ENCODE results near the gene MANBA.
A peak's percentile ranks its signal among the peaks of the same experiment; 100 is the strongest.
"Not testable (repeated sequence)": the region's sequence is repeated elsewhere in the genome, so short reads cannot be mapped to it uniquely, and the experiment has no call there.

MANBA gene

DNA sequence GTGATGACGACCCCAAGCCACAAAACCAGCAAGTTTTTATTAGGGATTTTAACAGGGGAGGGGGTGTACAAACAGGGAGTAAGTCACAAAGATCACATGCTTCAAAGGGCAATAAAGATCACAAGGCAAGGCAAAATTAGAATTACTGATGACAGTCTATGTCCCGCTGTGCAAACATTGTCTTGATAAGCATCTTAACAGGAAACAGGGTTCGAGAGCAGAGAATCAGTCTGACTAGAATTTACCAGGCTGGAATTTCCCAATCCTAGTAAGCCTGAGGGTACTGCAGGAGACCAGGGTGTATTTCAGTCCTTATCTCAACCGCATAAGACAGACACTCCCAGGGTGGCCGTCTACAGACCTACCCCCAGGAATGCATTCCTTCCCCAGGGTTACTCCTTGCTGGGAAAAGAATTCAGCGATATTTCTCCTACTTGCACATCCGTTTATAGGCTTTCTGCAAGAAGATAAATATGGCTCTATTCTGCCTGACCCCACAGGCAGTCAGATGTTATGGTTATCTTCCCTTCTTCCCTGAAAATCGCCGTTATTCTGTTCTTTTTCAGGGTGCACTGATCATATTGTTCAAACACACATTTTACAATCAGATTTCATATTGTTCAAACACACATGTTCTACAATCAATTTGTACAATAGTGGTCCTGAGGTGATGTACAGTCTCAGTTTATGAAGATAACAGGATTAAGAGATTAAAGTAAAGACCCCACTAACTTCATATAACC is 41.8 kb downstream of the MANBA start:
- not testable (repeated sequence) for DNase-seq

DNA sequence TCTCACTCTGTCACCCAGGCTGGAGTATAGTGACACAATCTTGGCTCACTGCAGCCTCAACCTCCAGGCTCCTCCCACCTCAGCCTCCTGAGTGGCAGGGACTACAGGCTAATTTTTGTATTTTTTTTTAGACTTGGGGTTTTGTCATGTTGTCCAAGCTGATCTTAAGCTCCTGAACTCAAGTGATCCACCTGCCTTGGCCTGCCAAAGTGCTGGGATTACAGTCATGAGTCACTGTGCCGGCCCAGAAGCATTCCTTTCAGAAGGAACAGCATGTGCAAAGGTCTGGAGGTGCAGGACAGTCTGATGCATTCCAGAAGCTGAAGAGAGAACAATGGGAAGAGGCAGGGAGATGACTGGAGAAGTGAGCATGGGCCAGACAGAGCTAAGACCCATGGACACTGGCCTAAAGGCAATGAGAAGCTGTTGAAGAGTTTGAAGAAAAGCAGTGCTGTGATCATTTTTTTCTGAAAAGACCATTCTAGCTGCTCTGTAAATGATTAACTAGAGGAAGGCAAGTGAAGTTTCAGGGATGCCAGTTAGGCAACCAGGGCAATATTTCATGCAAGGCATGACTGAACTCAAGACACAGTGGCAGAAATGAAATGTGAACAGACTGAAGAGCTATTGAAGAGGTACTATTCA is 43.2 kb downstream of the MANBA start:
- DNase-seq, result no peak

DNA sequence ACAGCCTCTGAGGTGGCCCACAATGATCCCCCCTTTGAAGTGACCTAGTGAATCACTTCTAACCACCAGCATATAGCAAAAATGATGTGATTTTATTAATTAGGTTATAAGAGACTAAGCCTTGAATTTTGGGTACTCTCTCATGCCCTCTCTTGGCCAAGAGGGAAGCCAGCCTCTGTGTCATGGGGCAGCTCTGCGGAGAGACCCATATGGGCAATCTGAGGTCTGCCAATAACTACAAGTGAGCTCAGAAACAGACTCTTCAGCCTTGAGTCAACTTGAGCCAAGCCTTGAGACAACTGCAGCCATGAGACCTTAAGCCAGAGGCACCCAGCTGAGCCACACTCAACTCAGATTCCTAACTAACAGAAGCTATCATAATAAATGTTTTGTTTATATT is 45.7 kb downstream of the MANBA start:
- peak in 1 of 2 experiments; percentile 8 for DNase-seq

DNA sequence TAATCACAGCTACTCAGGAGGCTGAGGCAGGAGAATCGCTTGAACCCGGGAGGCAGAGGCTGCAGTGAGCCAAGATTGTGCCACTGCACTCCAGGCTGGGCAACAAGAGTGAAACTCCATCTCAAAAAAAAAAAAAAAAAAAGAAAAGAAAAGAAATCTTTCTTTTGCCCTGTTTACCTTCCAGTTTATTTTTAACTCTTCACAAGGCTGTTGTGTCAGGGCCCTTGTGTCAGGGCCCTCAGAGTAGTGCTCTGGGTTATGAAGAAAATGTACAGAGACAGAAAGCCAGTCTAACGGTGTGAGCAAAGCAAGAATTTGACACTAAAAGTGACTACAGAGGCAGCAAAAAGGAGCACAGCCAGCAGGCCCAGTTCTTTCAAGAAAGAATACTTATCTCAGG is 47.0 kb downstream of the MANBA start:
- DNase-seq, result not testable (repeated sequence)

DNA sequence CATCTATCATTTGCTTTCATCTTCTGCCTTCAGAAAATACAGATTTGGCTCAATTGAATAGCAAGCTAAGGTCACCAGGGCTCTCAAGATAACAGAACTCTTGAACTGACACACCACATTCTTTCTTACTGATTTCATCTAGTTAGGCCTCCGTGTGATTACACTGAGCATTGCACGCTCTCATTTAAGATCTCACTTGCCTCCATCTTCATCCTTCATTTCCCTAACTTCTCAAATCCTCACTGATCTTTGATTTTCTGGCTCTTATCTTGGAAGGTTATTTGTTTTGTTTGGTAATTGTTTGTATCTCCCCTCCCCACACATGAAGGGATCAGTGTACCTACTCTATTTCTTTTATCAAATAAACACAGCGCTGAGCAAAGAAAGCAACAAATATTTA is 47.7 kb downstream of the MANBA start:
- no peak for DNase-seq

DNA sequence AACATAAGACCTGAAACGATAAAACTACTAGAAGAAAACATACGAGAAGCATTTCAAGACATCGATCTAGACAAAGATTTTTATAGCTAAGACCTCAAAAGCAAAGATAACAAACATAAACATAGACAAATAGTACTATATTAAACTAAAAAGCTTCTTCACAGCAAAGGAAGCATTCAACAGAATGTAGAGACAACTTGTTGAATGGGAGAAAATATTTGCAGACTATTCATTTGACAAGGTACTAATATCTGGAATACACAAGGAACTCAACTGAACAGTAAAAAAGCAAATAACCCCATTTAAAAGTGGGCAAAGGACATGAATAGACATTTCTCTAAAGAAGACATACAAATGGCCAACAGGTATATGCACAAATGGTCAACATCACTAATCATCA is 49.8 kb downstream of the MANBA start:
- no peak for DNase-seq

DNA sequence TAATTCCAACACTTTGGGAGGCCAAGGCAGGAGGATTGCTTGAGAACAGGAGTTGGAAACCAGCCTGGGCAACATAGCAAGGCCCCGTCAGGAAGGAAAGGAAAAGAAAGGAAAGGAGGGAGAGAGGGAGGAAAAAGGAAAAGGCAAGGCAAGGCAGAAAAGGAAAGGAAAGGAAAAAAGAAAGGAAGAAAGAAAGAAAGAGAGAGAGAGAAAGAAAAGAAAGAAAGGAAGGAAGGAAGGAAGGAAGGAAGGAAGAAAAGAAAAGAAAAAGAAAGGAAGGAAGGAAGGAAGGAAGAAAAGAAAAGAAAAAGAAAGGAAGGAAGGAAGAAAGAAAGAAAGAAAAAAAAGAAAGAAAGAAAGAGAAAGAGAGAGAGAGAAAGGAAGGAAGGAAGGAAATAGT is 51.7 kb downstream of the MANBA start:
- DNase-seq, result not testable (repeated sequence)

DNA sequence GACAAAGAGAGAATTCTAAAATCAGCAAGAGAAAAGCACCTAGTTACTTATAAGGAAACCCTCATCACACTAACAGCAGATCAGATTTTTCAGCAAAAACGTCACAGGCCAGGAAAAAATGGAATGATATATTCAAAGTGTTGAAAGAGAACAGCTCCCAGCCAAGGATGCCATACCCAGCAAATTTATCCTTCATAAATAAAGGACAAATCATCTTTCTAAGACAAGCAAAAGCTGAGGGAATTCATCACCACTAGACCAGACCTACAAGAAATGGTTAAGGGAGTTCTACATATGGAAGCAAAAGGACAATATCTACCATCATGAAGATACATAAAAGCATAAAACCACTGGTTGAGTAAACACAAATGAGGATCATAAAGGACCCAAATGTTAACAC is 53.6 kb downstream of the MANBA start:
- no peak for DNase-seq

DNA sequence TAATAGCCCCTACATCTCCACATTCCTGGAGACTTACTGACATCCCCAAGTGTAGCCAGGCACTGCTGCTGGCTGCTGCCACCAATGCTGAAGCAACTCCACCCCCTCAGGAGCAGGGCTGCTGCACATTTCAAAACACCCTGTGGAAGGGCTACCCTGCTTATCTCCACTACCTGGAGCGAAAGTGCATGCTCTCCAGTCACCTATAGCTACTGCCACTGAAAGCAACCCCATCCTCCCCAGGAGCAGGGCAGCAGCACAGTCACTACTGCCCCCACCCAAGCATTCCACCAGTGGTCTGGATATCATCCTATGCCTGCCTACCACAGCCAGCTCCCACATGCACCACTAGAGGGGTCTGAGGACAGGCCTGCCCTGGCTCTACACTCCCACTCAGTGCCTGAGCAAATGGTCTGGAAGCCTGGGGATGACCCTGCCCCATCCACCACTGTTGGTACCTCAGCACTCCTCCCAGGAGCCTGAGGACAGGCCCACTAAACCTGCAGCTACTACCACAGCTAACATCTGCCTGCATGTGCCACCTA is 55.3 kb downstream of the MANBA start:
- DNase-seq, result no peak

DNA sequence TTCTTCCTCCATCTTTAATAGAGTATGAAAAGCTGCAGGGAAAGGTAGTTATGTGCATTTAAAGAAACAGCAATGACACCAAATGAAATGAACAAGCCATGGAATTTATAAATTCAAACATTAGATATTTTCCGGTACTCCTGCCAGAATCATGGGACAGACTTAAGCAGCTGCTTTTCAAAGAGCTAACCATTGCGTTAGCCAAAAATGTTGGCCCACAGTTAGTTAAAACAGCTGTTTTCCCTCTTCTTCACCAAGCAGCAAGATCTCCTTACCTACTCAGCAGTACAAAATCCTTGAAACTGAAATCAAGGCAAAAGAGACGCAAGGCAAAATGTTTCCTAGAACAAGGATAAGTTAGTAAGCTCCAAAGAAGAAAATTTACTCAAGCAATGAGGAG is 64.0 kb downstream of the MANBA start:
- DNase-seq, result no peak

DNA sequence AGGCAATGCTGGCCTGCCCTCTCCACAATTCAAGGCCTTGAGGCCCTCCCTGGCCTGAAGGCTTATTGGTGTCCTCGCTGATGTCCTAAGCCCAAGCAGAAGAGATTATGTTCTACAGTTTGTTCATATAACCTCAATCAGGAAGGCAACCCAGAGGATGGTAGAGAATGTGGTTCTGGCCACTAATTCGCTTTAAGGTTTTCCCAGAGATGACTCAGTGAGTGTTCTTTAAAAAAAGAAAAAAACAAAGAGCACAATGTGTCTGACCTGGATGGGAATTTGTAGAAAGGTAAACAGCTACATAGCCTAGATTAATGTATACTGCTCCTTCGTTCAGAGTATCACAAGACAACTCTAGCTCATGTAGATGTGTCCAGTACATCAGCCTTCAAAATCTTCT is 66.0 kb downstream of the MANBA start:
- no peak for DNase-seq

DNA sequence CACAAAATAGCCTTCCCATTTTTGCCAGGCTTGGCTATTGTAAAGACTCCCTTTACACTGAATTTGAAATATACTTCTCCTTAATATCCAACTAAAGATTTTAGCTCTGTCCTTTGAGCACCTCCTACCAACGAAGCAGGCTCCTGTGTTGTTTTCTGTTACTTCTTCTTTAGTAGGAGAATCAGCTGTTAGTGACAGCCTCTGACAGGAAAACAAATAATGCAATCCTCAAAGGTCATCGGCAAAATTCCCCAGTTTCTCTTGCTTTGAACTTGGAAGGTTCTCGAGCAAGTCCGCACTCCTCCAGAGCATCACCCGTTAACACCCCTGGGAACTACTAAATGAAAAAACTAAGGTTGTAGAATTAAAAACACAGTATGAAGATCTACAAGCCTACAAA is 66.9 kb downstream of the MANBA start:
- no peak for DNase-seq

DNA sequence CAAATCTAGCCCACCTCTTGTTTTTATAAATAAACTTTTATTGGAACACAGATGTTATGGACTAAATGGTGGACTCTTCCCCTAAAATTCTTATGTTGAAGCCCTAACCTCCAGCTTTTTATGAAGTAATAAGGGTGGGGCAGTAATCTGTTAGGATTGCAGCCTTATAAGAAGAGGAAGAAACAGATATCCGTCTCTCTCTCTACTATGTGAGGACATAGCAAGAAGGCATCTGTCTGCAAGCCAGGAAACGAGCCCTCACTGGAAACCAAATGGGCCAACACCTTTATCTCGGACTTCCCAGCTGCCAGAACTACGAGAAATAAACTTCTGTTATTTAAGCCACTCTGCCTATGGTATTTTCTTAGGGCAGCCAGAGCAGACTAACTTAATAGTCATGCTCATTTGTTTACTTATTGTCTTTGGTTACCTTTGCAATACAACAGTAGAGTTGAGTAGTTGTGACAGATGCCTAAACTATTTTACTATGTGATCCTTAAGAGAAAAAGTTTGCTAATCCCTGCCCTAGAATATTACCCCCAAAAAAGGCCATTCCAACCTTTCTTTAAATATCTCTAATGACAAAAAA is 67.4 kb downstream of the MANBA start:
- no peak for DNase-seq

DNA sequence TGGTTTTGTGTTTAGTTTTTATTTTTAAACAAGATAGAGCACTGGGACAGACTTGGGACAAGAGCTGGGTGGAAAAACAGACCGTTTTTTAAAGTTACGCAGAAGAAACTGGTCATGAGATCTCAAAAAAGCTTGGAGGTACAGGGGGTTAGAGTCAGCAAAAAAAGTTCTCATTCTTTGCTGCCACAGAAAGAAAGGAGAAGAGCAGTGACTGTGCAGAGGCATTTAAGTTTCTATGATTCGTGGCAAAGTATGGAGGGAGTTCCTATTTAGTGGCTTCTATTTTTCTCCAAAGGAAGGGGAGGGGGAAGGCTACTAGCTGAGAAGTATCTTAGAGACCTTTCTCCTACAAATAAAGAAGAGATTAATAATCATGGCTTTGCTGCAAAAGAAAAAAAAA is 68.3 kb downstream of the MANBA start:
- DNase-seq, result peak; percentile 7 to 9

DNA sequence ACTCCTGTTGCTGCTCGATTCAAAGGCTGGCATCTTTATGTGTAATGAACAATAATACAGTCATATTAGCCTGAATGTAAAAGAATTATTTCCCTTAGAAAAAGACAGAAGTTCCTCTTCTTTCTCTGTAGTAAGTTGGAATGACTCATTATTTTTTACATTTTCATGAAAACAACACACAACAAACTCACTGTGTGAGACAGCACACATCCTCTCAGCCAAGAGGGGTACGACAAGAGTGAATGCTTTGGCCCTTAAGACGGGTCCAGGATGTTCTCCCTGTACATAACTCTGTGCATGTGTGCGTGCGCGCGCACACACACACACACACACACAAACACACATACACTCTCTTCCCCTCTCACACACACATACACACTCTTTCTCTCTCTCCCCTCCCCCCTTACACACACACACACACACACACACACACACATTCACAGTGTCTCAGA is 72.8 kb downstream of the MANBA start:
- DNase-seq, result no peak

DNA sequence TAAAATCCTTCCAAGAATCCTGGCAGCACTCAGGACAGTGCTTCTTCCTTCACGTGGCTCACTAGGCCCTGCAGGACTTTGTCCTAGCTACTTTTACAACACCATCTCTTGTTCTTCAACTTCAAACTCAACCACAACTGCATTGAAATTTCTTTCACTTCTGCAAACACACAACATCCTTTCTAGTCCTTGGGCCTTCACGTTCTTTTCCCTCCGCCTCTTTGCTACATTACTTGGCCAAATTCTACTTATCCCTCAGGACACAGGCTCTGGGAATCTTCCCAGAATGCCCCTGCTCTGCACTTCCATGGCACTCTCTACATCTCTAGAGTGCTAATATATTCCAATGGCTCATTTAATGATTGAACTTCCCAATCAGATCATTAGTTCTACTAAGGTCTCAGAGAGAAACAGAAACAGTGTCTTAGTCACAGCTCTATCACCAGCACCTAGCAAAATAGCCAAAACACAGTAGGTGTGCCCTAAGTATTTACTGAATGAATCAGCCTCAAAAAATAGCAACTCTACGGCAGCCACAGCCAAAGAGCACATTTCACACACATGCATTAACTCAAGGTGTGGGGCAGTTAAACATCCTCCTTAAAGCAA is 73.3 kb downstream of the MANBA start:
- DNase-seq, result no peak

DNA sequence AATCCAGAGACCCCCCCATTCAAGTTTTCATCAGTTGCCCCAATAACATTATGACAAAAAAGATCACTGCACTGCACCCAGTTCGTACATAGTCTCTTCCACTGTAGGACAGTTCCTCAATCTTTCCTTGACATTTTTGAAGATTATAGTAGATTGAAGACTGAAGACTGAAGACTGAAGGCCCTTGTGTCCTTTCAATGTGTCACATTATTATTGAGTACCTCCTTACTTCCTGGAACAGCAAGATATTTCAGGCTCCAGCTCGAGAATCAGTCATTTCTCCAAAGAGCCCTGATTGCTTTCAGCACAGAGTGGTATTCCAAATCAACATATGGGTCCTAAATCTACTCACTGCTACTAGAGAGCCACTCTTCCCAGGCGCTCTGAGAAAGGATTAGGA is 75.0 kb downstream of the MANBA start:
- DNase-seq, result no peak

DNA sequence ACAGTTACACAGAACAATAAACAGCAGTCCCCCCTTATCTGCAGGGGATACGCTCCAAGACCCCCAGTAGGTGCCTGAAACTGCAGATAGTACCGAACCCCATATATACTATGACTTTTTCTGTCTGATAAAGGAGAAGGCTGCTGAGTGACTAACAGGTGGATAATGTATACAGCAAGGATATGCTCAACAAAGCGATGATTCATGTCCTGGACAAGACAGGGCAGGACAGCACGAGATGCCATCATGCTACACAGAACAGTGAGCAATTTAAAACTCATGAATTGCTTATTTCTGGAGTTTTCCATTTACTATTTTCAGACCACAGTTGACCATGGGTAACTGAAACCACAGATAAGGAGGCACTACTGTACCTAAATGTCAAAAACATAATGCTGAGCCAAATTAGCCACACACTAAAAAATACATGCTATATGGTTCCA is 76.1 kb downstream of the MANBA start:
- no peak for DNase-seq

DNA sequence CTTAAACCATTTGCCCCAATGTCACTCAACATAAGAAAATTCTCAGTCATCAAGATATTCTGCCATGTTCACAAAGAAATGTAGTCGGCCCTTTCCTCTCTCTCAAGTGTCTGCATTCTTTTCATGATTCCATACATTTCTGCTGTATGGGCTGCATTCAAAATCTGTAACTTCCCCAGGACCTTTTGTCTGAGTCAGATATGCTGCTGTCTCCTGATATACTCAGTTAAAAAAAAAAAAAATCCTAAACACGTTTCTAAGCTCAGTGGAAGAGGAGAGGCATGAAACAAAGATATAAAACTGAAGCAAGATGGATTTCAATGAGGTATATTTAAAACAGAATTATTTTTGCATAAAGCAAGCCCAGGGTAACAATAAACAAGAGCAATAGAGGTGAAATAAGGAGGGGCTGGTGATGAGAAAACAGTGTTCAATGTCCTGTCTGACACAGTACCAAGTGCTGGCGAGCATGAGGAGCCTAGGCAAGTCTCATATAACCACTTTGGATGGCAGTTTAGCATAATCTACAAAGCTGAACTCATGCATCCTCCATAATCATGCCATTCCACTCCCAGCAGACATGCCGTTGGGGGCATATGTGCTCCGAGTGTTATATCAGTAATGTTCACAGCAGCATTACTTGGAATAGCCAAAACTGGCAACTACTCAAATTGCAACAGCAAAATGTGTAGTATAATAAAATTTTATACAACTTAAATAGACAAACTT is 76.7 kb downstream of the MANBA start:
- DNase-seq, result no peak

DNA sequence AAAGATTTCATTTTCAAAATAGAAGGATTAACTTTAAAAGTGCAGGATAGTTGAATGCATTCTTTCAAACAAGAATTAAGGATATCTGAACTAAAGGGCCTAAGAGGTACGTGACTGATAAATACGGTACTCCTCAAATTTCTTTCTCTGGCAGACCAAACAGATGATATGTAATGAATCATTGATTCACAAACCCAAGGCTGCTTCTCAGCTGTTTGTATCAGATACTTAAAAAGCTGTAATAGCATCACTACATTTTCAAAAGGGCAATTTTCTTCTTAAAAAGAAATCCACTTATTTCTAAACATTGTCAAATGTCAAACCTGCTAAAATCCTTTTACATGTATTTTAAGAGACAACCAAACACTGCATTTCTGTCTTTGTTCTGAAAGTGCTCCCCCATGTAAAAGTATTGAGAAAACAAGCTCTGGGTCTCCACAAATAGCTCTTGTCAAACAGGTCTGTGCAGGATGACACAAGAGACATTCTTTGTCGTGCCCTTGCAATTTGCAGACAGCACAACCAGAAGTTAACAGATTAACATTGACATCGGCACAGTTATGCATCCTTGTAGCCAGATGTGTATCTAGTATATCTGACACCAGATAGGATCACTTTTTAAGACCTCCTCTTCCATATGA is 82.0 kb downstream of the MANBA start:
- DNase-seq, result no peak

DNA sequence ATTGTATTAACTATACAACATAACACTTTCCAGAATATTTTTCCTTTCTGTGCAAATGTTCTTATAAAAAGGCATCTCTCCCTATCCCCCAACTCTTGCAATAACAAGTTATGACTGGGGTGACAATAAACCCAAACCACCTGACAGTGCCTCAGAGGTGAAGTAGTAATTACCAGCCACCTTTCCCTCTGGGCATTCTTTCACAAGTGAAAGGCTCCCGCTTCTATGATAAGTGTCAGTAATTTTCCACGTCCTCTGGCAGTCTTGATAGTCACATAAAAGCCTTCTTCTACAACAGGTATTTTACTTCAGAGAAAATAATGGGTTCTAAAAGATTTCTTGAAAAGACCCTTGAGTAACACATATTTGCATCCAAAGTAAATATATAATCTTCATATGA is 82.7 kb downstream of the MANBA start:
- DNase-seq, result no peak

DNA sequence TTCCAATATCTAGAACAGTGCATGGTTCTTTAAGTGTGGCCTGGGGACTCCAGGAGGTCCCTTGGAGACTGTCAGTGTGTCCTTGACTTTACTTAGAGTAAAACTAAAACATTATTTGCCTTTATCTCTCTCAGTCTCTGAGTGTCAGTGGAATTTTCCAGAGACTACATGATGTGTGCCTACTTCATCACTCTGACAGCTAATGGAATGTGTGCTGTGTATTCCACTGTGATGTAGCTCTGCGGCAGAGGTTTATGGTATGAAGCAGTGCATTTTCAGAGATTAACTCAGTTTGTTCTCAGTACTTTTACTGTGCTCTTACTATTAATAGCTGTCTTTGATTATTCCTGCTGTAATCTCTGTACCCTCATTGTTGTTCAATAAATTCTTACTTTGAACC is 85.6 kb downstream of the MANBA start:
- DNase-seq, result no peak
